ENCODE results near the gene TYRP1. TPM values are rescaled to one million over a fixed set of nuclear protein-coding genes. Genes with fewer than 3 reads are reported as not detected.

Gene TYRP1
- total RNA-seq, 1 donor from 2014 or later = not detected

- CTCF ChIA-PET = no interaction called here
- no peak for DNase-seq
- Mint-ChIP-seq H3K27me3 (no peaks in the 10 kb centered on the region), H3K9me3 (peaks cover 3% of the 10 kb centered on the region), H3K36me3 (ENCODE audit: low read depth) (no peaks in the 10 kb centered on the region), H3K4me1 (no peaks in the 10 kb centered on the region), H3K4me3 (no peak overlapping the region), H3K27ac (no peak overlapping the region)
- ATAC-seq (ENCODE audit: low read depth) = no peak
- POLR2A ChIA-PET = no interaction called here
- intact Hi-C loops (cut with micrococcal nuclease) = no loop called here
- TF ChIP-seq, protein P1, sequence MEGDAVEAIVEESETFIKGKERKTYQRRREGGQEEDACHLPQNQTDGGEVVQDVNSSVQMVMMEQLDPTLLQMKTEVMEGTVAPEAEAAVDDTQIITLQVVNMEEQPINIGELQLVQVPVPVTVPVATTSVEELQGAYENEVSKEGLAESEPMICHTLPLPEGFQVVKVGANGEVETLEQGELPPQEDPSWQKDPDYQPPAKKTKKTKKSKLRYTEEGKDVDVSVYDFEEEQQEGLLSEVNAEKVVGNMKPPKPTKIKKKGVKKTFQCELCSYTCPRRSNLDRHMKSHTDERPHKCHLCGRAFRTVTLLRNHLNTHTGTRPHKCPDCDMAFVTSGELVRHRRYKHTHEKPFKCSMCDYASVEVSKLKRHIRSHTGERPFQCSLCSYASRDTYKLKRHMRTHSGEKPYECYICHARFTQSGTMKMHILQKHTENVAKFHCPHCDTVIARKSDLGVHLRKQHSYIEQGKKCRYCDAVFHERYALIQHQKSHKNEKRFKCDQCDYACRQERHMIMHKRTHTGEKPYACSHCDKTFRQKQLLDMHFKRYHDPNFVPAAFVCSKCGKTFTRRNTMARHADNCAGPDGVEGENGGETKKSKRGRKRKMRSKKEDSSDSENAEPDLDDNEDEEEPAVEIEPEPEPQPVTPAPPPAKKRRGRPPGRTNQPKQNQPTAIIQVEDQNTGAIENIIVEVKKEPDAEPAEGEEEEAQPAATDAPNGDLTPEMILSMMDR (IDR thresholded peaks at IDR 0.05) = no peak
Measured at GRCh38 chr9:12680757-12681156, 12.4 kb upstream of the TYRP1 start.

GRCh38 chr9:12681620-12682019 is 11.6 kb upstream of the TYRP1 start:
- TF ChIP-seq, protein P1 (IDR thresholded peaks at IDR 0.05) = no peak
- H3K4me1 Mint-ChIP-seq = no peaks in the 10 kb centered on the region
- no peak overlapping the region for H3K4me3 Mint-ChIP-seq
- H3K9me3 Mint-ChIP-seq = peaks cover 3% of the 10 kb centered on the region
- H3K27me3 Mint-ChIP-seq = no peaks in the 10 kb centered on the region
- intact Hi-C loops (cut with micrococcal nuclease) = no loop called here
- H3K27ac Mint-ChIP-seq = no peak overlapping the region
- CTCF ChIA-PET = no interaction called here
- H3K36me3 Mint-ChIP-seq (ENCODE audit: low read depth) = no peaks in the 10 kb centered on the region
- DNase-seq = no peak
- ATAC-seq (ENCODE audit: low read depth) = no peak
- POLR2A ChIA-PET = no interaction called here

GRCh38 chr9:12684974-12685373 is 8.2 kb upstream of the TYRP1 start:
- intact Hi-C loops (cut with micrococcal nuclease) = no loop called here
- POLR2A ChIA-PET = no interaction called here
- no peaks in the 10 kb centered on the region for H3K4me1 Mint-ChIP-seq
- H3K36me3 Mint-ChIP-seq (ENCODE audit: low read depth) = no peaks in the 10 kb centered on the region
- H3K27ac Mint-ChIP-seq = no peak overlapping the region
- TF ChIP-seq, protein P1 (IDR thresholded peaks at IDR 0.05) = no peak
- CTCF ChIA-PET = no interaction called here
- no peak overlapping the region for H3K4me3 Mint-ChIP-seq
- ATAC-seq (ENCODE audit: low read depth) (no peak), DNase-seq (no peak)
- H3K27me3 Mint-ChIP-seq = no peaks in the 10 kb centered on the region
- peaks cover 3% of the 10 kb centered on the region for H3K9me3 Mint-ChIP-seq

GRCh38 chr9:12689233-12689632 is 4.0 kb upstream of the TYRP1 start:
- TF ChIP-seq, protein P1 (IDR thresholded peaks at IDR 0.05) = no peak
- Mint-ChIP-seq H3K27me3 (no peaks in the 10 kb centered on the region), H3K9me3 (no peaks in the 10 kb centered on the region), H3K4me1 (no peaks in the 10 kb centered on the region), H3K4me3 (no peak overlapping the region), H3K27ac (no peak overlapping the region), H3K36me3 (ENCODE audit: low read depth) (no peaks in the 10 kb centered on the region)
- intact Hi-C loops (cut with micrococcal nuclease) = no loop called here
- DNase-seq = no peak
- ChIA-PET POLR2A (no interaction called here), CTCF (no interaction called here)
- no peak for ATAC-seq (ENCODE audit: low read depth)

DNA sequence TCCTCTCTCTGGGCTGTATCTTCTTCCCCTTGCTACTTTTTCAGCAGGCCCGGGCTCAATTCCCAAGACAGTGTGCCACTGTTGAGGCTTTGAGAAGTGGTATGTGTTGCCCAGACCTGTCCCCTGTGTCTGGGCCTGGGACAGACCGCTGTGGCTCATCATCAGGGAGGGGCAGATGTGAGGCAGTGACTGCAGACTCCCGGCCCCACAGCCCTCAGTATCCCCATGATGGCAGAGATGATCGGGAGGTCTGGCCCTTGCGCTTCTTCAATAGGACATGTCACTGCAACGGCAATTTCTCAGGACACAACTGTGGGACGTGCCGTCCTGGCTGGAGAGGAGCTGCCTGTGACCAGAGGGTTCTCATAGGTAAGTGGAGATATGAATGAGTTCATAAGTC is 828 bp downstream of the TYRP1 start:
- CTCF ChIA-PET = no interaction called here
- Mint-ChIP-seq H3K4me1 (no peaks in the 10 kb centered on the region), H3K27me3 (no peaks in the 10 kb centered on the region), H3K27ac (no peak overlapping the region), H3K4me3 (no peak overlapping the region), H3K36me3 (ENCODE audit: low read depth) (no peaks in the 10 kb centered on the region), H3K9me3 (peaks cover 2% of the 10 kb centered on the region)
- ATAC-seq (ENCODE audit: low read depth) (no peak), DNase-seq (no peak)
- TF ChIP-seq, protein P1 (IDR thresholded peaks at IDR 0.05) = no peak
- intact Hi-C loops (cut with micrococcal nuclease) = no loop called here
- POLR2A ChIA-PET = no interaction called here
